Fibroblast of pulmonary artery (primary cell): ENCODE measurements around the gene NFE2.

ENCODE experiments used
- DNase-seq: peaks from one replicate; pipeline ENCODE4 v3.0.0-alpha.2; 2010; ENCODE audit warnings: low read depth
- H3K4me3 ChIP-seq: replicated peaks from 2 replicates; pipeline ENCODE4 v1.5.1; 2011; ENCODE audit warnings: low read depth, mild to moderate bottlenecking, control low read depth, low read length, moderate library complexity
- CTCF ChIP-seq: IDR thresholded peaks from 2 replicates; pipeline ENCODE4 v1.5.1; 2011; ENCODE audit warnings: mild to moderate bottlenecking, control low read depth, low read length, inconsistent platforms; ENCODE audit errors: missing control alignments

NFE2 gene

GRCh38 chr12:54296393-54297099, 4.3 kb downstream of the NFE2 start:
- DNase-seq, result no peak
- no peak for TF ChIP-seq CTCF
- H3K4me3 ChIP-seq, result no peak overlapping the region

- TF ChIP-seq CTCF, result no peak
- DNase-seq, result no peak
- H3K4me3 ChIP-seq, result no peak overlapping the region
Measured at GRCh38 chr12:54294953-54295566, 5.8 kb downstream of the NFE2 start.

- DNase-seq, result peak; percentile 36
- peak; percentile 88 for TF ChIP-seq CTCF
- H3K4me3 ChIP-seq, result no peak overlapping the region
Measured at GRCh38 chr12:54294152-54294952, 6.5 kb downstream of the NFE2 start.

GRCh38 chr12:54292931-54293241, 7.9 kb downstream of the NFE2 start:
- no peak overlapping the region for H3K4me3 ChIP-seq
- DNase-seq, result no peak
- TF ChIP-seq CTCF, result no peak

- DNase-seq, result no peak
- TF ChIP-seq CTCF, result no peak
- H3K4me3 ChIP-seq, result no peak overlapping the region
Measured at GRCh38 chr12:54292083-54292930, 8.5 kb downstream of the NFE2 start.

- no peak overlapping the region for H3K4me3 ChIP-seq
- DNase-seq, result no peak
- no peak for TF ChIP-seq CTCF
Measured at GRCh38 chr12:54287261-54288157, 13.3 kb downstream of the NFE2 start.
